ENCODE data around the gene TMUB2.
"Not testable (repeated sequence)": the region's sequence is repeated elsewhere in the genome, so short reads cannot be mapped to it uniquely, and the experiment has no call there.

Gene TMUB2

DNA sequence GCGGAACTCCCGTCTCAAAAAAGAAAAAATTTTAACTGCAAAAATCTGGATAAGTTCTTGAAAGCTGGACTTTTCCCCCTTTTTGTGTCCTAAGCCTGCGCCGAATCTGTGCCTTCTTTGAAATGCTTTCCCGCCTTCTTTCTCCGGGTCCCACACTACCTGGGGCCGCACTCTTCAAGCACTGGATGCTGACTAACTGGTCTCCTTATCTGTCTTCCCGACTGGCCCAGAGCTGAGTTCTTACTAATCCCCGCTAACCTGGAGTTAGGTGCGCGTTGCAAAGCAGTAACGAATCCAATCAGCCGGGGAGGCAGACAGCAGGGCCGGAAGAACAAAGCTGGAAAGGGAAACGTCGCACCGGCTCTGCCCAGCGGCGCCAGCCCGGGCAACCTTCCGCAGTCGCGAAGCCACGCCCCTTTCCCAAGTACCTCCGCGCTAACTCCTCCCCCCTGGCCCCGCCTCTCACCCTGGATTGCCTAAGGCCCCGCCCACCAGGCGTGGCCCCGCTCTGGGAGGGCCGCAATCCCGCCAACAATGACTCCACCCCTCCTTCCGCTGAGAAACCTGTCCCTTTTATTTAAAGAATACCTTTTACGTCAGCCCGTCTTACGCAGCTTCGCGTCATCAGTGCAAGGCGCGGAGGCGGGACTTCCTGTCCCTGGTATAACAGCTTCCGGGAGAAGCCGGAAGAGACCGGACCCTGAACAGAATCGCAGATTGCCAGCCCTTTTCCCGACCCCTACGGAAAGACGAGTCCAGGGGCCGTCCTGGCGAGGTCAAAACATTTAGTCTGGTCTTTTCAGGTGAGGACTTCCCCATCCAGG is at the start of gene TMUB2:
Gene TMUB2 (plus strand): TSS at position 666 of the 824 bp plus-strand sequence. CDS start 737 bp downstream, outside the sequence.
- DNase-seq (ENCODE audit: low spot score): peak; percentile 100

DNA sequence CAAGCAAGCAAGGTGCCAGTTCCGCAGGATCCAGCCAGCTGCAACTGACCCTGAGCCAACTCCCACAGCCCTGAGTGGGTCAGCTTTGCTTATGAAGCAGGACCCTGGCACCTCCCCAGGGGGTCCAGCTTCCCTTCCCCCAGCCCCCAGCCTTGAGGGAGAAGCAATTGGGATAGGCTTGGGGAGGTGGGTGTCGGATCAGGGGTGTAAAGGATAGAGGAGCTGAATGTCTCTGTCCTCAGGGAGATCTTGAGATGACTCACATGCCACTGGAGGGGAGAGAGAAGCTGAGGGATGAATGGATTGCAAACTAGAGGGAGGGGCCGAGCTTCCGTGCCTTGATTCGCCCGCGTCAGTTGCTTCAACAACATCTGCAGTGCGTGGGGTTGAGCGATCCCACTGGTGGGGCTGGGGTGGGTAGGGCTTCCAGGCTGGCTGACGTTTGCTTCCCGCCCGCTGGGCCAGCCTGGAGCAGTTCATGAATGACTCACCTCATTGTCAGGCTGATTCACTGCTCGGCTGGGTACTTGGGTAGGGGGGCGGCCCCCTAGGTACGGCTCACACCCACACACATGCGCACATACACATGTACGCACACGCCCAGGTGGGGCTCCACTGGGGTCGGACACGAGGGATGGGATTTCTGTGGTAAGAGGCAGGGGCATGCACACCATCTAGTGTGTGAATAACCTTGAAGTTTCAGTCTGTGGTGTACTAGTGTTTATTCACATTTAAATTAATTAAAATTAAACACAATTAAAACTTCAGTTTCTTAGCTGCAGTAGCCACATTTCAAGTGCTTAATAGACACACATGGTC is 48.7 kb upstream of the TMUB2 start:
- DNase-seq (ENCODE audit: low spot score): peak; percentile 97

- DNase-seq (ENCODE audit: low spot score): not testable (repeated sequence)
Observed at GRCh38 chr17:44143921-44144320, 42.9 kb upstream of the TMUB2 start.

GRCh38 chr17:44144966-44145739 is 41.6 kb upstream of the TMUB2 start:
- no peak for DNase-seq (ENCODE audit: low spot score)

GRCh38 chr17:44146375-44147346 is 40.1 kb upstream of the TMUB2 start:
- no peak for DNase-seq (ENCODE audit: low spot score)

DNA sequence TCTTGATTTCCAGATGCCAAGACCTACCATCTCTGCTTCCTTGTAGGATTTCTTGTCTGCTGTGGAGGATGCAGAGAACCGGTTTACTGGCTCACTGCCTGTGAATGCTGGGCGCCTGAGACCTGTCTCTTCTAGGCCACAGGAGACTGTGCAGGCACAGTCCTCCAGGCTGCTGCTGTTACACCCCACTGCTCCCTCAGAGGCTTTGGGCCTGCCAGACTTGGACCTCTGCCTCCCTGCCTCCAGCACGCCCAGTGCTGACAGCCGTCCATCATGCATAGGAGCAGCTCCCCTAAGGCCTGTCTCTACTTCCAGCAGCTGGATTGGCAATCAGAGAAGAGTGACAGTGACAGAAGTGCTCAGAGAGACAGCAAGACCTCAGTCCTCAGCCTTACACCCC is 39.0 kb upstream of the TMUB2 start:
- DNase-seq (ENCODE audit: low spot score): no peak

GRCh38 chr17:44149066-44149465 is 37.7 kb upstream of the TMUB2 start:
- not testable (repeated sequence) for DNase-seq (ENCODE audit: low spot score)

DNA sequence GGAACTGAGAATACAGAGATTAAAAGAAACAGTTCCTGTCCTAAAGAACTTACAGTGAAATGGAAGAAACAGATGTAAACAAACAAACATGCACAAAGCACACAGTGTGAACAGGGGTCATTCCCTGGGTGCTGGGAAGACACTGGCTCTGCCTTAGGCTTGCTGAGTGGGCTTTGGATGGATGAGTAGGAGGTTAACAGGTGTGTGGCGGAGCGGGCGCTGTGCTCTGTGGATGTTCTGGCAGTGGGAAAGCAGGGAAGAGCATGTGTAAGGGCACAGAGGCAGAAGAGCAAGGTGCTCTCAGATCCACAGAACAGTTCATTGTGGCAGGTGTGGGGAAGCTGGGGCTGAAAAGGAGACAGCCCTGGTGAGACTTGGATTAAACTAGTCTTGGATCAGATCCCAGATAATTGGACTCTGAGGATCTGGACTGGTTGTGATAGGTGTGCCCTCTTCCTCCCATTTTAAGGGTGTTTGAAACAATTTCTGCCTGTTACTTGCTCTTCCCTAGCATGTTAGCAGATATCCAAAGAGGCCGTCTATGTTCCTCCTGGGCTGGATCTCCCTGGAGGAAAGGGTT is 36.9 kb upstream of the TMUB2 start:
- DNase-seq (ENCODE audit: low spot score): no peak

- no peak for DNase-seq (ENCODE audit: low spot score)
Observed at GRCh38 chr17:44152875-44153274, 33.9 kb upstream of the TMUB2 start.

DNA sequence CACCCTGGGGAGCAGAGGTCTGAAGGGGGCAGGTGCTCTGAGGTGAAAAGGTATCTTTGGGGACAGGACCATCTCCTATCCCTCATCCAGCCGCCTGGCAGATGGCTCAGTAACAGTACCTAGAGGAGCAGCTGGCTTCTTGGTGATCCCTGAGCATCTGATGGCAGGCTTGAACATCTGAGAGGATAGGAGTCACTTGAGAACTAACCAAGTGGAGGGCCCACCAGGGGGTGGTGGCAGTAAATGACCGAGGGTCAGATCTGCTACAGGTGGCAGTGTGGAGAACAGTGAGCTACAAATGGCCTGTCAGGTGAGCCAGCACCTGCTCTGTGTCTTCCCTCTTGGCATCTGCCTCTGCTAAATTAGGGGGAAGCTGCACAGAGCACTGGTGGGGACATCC is 31.3 kb upstream of the TMUB2 start:
- no peak for DNase-seq (ENCODE audit: low spot score)

DNA sequence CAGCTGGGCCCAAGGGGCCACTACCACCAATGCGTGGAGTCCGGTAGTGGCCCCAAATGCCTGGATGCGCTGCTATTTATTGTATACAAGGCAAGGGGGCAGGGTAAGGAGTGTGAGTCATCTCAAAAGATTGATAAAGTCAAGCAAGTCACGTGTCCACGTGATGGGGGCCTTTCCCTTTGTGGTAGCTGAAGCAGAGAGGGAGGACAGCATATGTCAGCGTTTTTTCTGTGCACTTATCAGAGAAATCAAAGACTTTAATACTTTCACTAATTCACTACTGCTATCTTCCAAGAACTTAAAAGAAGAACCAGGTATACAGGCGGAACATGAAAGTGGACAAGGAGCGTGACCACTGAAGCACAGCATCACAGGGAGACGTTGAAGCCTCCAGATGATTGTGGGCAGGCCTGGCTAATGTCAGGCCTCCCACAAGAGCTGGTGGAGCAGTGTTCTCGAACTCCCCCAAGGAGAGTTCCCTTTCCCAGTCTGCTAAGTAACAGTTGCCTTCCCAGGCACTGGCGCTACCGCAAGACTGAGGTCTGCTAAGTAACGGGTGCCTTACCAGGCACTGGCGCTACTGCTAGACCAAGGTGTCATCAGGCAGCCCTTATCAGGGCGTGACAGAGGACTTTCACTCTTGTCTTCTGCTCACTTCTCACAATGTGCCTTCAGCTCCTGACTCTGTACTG is 27.1 kb upstream of the TMUB2 start:
- no peak for DNase-seq (ENCODE audit: low spot score)

DNA sequence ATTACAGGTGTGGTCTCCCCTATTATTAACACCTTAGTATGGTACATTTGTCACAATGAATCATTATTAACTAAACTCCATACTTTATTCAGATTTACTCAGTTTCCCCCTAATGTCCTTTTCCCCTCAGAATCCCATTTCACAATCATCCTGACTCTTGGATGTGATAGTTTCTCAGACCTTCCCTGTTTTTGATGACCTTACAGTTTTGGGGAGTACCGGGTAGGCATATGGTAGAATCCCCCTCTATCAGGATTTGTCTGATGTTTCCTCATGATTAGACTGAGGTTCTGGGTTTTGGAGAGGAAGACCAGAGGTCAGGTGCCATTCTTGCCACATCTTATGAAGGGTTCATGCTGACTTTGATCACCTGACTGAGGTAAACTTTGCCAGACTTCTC is 22.3 kb upstream of the TMUB2 start:
- no peak for DNase-seq (ENCODE audit: low spot score)

DNA sequence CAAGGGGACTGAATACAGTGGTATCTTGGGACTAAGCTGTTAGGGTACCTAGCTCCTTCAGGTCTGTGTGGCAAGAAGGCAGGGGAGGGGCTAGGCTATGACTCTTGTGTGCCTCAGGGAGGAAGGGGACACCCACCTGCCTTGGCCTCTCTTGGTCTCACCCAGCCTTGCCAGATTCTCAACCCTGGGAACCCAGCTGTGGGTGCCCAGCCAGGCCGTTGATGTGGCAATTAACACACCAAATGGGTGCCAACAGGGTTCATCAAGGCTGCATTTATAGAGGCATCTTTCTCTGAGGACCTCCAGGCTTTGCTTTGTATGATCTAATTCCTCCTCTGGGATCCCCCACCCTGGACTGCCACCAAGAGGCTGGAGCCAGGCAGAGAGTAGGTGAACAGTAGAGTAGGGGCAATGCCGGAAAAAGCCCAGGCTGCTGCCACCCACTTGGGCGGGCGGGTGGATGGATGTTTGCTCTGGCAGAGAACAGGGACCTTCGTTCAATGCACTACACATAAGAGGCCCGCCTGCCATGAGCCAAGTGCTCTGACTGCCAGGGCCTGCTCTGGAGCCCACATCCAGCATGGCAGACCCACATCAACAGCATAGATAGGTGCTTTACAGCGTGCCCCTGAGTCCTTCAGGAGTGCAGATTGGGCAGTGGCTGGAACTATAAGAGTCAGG is 19.5 kb upstream of the TMUB2 start:
- DNase-seq (ENCODE audit: low spot score): no peak

DNA sequence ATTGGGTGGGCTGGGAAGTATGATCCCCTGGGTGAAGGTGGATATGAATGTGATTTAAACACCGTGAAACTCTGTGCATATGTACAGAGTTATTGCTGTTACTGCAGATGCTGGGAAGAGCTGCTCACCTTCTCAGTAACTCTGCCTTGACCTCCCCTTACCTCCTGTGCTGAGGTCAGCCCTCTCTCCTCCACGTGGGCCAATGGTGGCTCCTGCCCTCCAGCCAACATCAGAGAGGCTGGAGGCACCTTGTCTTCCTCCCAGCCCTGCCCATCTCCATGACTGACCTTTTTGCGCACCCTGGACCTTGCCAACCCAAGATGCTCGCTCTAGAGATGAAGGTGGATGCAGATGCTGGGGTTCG is 16.7 kb upstream of the TMUB2 start:
- no peak for DNase-seq (ENCODE audit: low spot score)

GRCh38 chr17:44170499-44171201 is 16.1 kb upstream of the TMUB2 start, which contains the start of gene ASB16:
ASB16 (plus strand) TSS chr17:44170704; CDS start chr17:44170790, 86 bp downstream.
- DNase-seq (ENCODE audit: low spot score): no peak

GRCh38 chr17:44171931-44172455 is 14.8 kb upstream of the TMUB2 start:
- no peak for DNase-seq (ENCODE audit: low spot score)

DNA sequence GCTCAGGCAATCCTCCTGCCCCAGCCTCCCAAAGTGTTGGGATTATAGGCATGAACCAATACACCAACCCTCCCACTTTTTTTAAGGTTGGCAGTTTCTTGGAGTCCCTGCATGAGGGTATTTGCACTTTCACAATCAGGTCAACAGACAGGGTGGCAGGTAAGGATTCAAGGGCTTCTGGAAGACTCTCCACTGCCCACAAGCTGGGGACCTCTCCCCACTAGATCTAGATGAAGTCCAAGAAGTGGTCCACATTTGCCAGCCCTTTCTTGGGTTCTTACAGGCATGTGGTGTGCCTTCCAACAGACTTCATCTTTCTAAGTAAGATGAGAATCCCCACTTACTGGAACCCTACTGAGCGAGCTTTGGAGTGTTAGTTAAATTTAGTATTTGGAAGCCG is 12.3 kb upstream of the TMUB2 start:
- DNase-seq (ENCODE audit: low spot score): no peak

DNA sequence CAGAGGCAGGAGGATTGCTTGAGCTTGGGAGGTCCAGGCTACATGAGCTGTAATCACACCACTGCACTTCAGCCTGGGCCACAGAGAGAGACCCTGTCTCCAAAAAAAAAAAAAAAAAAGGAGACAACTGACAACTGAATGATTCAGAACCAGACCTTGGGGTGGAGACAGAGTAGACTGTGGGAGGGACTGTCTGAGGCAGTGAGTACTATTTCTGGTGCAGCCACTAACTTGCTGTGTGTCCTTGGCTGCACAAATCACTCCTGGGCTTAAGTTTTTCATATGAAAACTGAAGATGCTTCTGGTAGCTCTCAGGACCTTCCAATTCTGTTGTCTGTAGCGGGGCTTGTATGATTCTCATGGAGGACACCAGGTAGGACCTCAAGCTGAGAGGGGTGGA is 10.5 kb upstream of the TMUB2 start:
- DNase-seq (ENCODE audit: low spot score): peak; percentile 47
